Mucosa of stomach (tissue), 1 donor: Measurements from ENCODE around the gene MED27.

Experiments
- H3K27me3 ChIP-seq: one replicate; pipeline ENCODE4 v1.7.0; 2013; ENCODE audit warnings: mild to moderate bottlenecking, low read length; ENCODE audit not compliant: control insufficient read depth, insufficient read depth
- H3K36me3 ChIP-seq: one replicate; pipeline ENCODE4 v1.7.0; 2013; ENCODE audit warnings: low read length; ENCODE audit not compliant: control insufficient read depth, insufficient read depth
- H3K4me1 ChIP-seq: one replicate; pipeline ENCODE4 v1.7.0; 2013; ENCODE audit warnings: mild to moderate bottlenecking, low read length; ENCODE audit not compliant: control insufficient read depth, insufficient read depth
- H3K4me3 ChIP-seq: one replicate; pipeline ENCODE4 v1.7.0; 2013; ENCODE audit warnings: low read length
- H3K9ac ChIP-seq: one replicate; pipeline ENCODE4 v1.7.0; 2013; ENCODE audit warnings: mild to moderate bottlenecking, low read length, moderate library complexity
- H3K9me3 ChIP-seq: one replicate; pipeline ENCODE4 v1.7.0; 2013; ENCODE audit warnings: mild to moderate bottlenecking, low read length, moderate library complexity; ENCODE audit not compliant: control insufficient read depth
- donor health status: Pancreatic carcinoma.

Gene MED27

GRCh38 chr9:131873891-131874440 is 205.7 kb downstream of the MED27 start:
- no peaks in the 10 kb centered on the region for H3K4me1 ChIP-seq
- H3K36me3 ChIP-seq: no peaks in the 10 kb centered on the region
- H3K9me3 ChIP-seq: no peaks in the 10 kb centered on the region
- no peak overlapping the region for H3K4me3 ChIP-seq
- no peak overlapping the region for H3K9ac ChIP-seq
- no peaks in the 10 kb centered on the region for H3K27me3 ChIP-seq

- no peaks in the 10 kb centered on the region for H3K36me3 ChIP-seq
- no peaks in the 10 kb centered on the region for H3K9me3 ChIP-seq
- no peak overlapping the region for H3K9ac ChIP-seq
- H3K4me3 ChIP-seq: no peak overlapping the region
- no peaks in the 10 kb centered on the region for H3K27me3 ChIP-seq
- no peaks in the 10 kb centered on the region for H3K4me1 ChIP-seq
Measured at GRCh38 chr9:131873335-131873734, 206.3 kb downstream of the MED27 start.

GRCh38 chr9:131872702-131873101 is 207.0 kb downstream of the MED27 start:
- no peaks in the 10 kb centered on the region for H3K27me3 ChIP-seq
- no peak overlapping the region for H3K4me3 ChIP-seq
- H3K4me1 ChIP-seq: no peaks in the 10 kb centered on the region
- H3K9ac ChIP-seq: no peak overlapping the region
- no peaks in the 10 kb centered on the region for H3K36me3 ChIP-seq
- H3K9me3 ChIP-seq: no peaks in the 10 kb centered on the region

GRCh38 chr9:131872006-131872405 is 207.7 kb downstream of the MED27 start:
- Histone ChIP-seq H3K27me3 (no peaks in the 10 kb centered on the region), H3K4me1 (no peaks in the 10 kb centered on the region), H3K36me3 (no peaks in the 10 kb centered on the region), H3K9ac (no peak overlapping the region), H3K9me3 (no peaks in the 10 kb centered on the region), H3K4me3 (no peak overlapping the region)

GRCh38 chr9:131870156-131870555 is 209.5 kb downstream of the MED27 start:
- no peaks in the 10 kb centered on the region for H3K9me3 ChIP-seq

GRCh38 chr9:131869348-131869747 is 210.3 kb downstream of the MED27 start:
- Histone ChIP-seq H3K4me1 (no peaks in the 10 kb centered on the region), H3K9ac (no peak overlapping the region), H3K9me3 (no peaks in the 10 kb centered on the region), H3K4me3 (no peak overlapping the region), H3K36me3 (no peaks in the 10 kb centered on the region), H3K27me3 (no peaks in the 10 kb centered on the region)

More at GRCh38 chr9:131870156-131870555, 209.5 kb downstream of the MED27 start:
- no peaks in the 10 kb centered on the region for H3K4me1 ChIP-seq
- H3K27me3 ChIP-seq: no peaks in the 10 kb centered on the region
- no peak overlapping the region for H3K9ac ChIP-seq
- H3K36me3 ChIP-seq: no peaks in the 10 kb centered on the region
- H3K4me3 ChIP-seq: no peak overlapping the region

GRCh38 chr9:131868766-131869165 is 210.9 kb downstream of the MED27 start:
- Histone ChIP-seq H3K36me3 (no peaks in the 10 kb centered on the region), H3K4me1 (no peaks in the 10 kb centered on the region), H3K9ac (no peak overlapping the region), H3K4me3 (no peak overlapping the region), H3K9me3 (no peaks in the 10 kb centered on the region), H3K27me3 (no peaks in the 10 kb centered on the region)

- H3K4me3 ChIP-seq: no peak overlapping the region
- no peaks in the 10 kb centered on the region for H3K4me1 ChIP-seq
- no peaks in the 10 kb centered on the region for H3K9me3 ChIP-seq
- no peaks in the 10 kb centered on the region for H3K36me3 ChIP-seq
- no peak overlapping the region for H3K9ac ChIP-seq
- no peaks in the 10 kb centered on the region for H3K27me3 ChIP-seq
Measured at GRCh38 chr9:131867611-131868192, 212.0 kb downstream of the MED27 start.

- no peak overlapping the region for H3K9ac ChIP-seq
- no peaks in the 10 kb centered on the region for H3K36me3 ChIP-seq
- H3K27me3 ChIP-seq: no peaks in the 10 kb centered on the region
- H3K4me3 ChIP-seq: no peak overlapping the region
- no peaks in the 10 kb centered on the region for H3K4me1 ChIP-seq
- H3K9me3 ChIP-seq: no peaks in the 10 kb centered on the region
Measured at GRCh38 chr9:131865446-131866195, 214.0 kb downstream of the MED27 start.

- no peaks in the 10 kb centered on the region for H3K9me3 ChIP-seq
- no peak overlapping the region for H3K4me3 ChIP-seq
- no peak overlapping the region for H3K9ac ChIP-seq
- no peaks in the 10 kb centered on the region for H3K4me1 ChIP-seq
- H3K27me3 ChIP-seq: no peaks in the 10 kb centered on the region
- no peaks in the 10 kb centered on the region for H3K36me3 ChIP-seq
Measured at GRCh38 chr9:131864531-131864930, 215.1 kb downstream of the MED27 start.

- H3K9ac ChIP-seq: no peak overlapping the region
- no peaks in the 10 kb centered on the region for H3K9me3 ChIP-seq
- H3K4me3 ChIP-seq: no peak overlapping the region
- H3K36me3 ChIP-seq: no peaks in the 10 kb centered on the region
- no peaks in the 10 kb centered on the region for H3K4me1 ChIP-seq
- H3K27me3 ChIP-seq: no peaks in the 10 kb centered on the region
Measured at GRCh38 chr9:131863306-131863896, 216.3 kb downstream of the MED27 start.

- Histone ChIP-seq H3K4me3 (no peak overlapping the region), H3K4me1 (no peaks in the 10 kb centered on the region), H3K27me3 (no peaks in the 10 kb centered on the region), H3K9me3 (no peaks in the 10 kb centered on the region), H3K9ac (no peak overlapping the region), H3K36me3 (no peaks in the 10 kb centered on the region)
Measured at GRCh38 chr9:131862261-131862660, 217.4 kb downstream of the MED27 start.
